ENCODE measurements around the gene CRYBG1.
"Not testable (repeated sequence)": the region's sequence is repeated elsewhere in the genome, so short reads cannot be mapped to it uniquely, and the experiment has no call there.

Gene CRYBG1

GRCh38 chr6:106501960-106502371 is 141.4 kb downstream of the CRYBG1 start:
- Mint-ChIP-seq H3K36me3 (ENCODE audit: low read depth) (no peaks in the 10 kb centered on the region), H3K4me3 (no peak overlapping the region), H3K27ac (peak overlapping the region; percentile 78), H3K4me1 (ENCODE audit: low read depth) (peaks cover 48% of the 10 kb centered on the region), H3K9me3 (no peaks in the 10 kb centered on the region), H3K27me3 (no peaks in the 10 kb centered on the region)
- intact Hi-C loops (cut with micrococcal nuclease): loop anchor here (1.0 kb wide), 1 partner anchor 8 kb away; no protein-coding TSS in a partner anchor

DNA sequence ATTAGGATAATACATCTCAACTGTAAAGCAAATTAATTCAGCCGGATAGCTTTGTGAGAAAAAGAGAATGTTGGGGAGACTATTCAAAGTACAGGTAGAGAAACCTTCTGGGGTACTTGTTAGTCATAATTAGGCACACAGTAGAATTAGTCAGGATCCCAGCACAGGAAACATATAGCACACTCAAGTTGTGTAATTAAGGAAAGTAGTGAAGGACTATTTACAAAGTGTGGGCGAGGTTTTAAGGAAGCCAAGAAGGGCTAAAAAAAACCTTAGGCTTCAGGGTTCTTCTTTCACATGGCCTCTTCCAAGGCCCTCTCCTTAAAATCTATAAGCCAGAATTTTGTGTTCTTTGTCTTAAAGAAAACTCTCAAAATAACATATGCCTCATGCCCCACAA is 142.0 kb downstream of the CRYBG1 start:
- H3K9me3 Mint-ChIP-seq: no peaks in the 10 kb centered on the region
- no peaks in the 10 kb centered on the region for H3K27me3 Mint-ChIP-seq
- no peak overlapping the region for H3K4me3 Mint-ChIP-seq
- intact Hi-C loops (cut with micrococcal nuclease): loop anchor here (1.0 kb wide), 1 partner anchor 8 kb away; no protein-coding TSS in a partner anchor
- no peaks in the 10 kb centered on the region for H3K36me3 Mint-ChIP-seq (ENCODE audit: low read depth)
- peaks cover 43% of the 10 kb centered on the region for H3K4me1 Mint-ChIP-seq (ENCODE audit: low read depth)
- peak overlapping the region; percentile 78 for H3K27ac Mint-ChIP-seq

DNA sequence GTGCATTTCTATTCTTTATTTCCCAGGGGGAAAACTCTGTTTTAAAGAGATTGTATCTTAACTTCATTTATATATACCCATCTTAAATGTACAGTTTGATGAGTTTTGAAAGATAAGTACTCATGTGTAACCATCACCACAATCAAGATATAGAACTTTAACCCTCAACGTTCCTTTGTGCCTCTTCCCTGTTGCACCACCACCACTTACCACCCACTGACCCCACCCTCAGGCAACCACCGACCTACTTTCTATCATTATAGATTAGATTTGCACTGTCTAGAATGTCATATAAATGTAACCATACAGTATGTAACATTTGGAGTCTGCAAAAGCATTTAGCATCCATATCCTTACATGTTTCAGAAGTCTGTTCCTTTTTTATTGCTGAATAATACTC is 147.8 kb downstream of the CRYBG1 start:
- no peaks in the 10 kb centered on the region for H3K27me3 Mint-ChIP-seq
- no peak overlapping the region for H3K4me3 Mint-ChIP-seq
- H3K27ac Mint-ChIP-seq: no peak overlapping the region
- H3K9me3 Mint-ChIP-seq: no peaks in the 10 kb centered on the region
- peaks cover 18% of the 10 kb centered on the region for H3K36me3 Mint-ChIP-seq (ENCODE audit: low read depth)
- intact Hi-C loops (cut with micrococcal nuclease): no loop called here
- H3K4me1 Mint-ChIP-seq (ENCODE audit: low read depth): peaks cover 39% of the 10 kb centered on the region

DNA sequence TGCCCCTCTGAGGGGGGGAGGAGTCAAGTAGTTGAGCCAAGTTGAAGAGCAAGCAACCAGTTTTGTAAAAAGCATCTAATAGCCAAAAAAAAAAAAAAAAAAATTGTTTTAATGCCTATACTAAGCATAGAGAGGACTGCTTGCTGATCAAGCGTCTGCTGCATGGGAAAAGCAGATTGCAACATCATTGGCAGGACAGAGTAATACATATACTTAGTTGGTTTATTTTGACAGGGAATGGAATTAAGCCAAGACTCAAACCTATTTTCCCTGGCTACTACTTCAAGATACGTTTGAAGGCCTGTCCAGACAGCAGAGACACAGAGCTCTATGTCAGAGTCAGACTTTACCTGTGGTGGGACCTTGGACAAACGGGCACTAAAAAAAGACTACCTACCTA is 148.3 kb downstream of the CRYBG1 start:
- Mint-ChIP-seq H3K27ac (no peak overlapping the region), H3K27me3 (no peaks in the 10 kb centered on the region), H3K9me3 (no peaks in the 10 kb centered on the region), H3K4me3 (no peak overlapping the region), H3K36me3 (ENCODE audit: low read depth) (peaks cover 18% of the 10 kb centered on the region), H3K4me1 (ENCODE audit: low read depth) (peaks cover 35% of the 10 kb centered on the region)
- intact Hi-C loops (cut with micrococcal nuclease): no loop called here

GRCh38 chr6:106509420-106510089 is 149.0 kb downstream of the CRYBG1 start:
- Mint-ChIP-seq H3K27ac (peak overlapping the region; percentile 71), H3K4me3 (peak overlapping the region; percentile 86)
- intact Hi-C loops (cut with micrococcal nuclease): loop anchor here (1.0 kb wide), 1 partner anchor 7 kb away; no protein-coding TSS in a partner anchor

DNA sequence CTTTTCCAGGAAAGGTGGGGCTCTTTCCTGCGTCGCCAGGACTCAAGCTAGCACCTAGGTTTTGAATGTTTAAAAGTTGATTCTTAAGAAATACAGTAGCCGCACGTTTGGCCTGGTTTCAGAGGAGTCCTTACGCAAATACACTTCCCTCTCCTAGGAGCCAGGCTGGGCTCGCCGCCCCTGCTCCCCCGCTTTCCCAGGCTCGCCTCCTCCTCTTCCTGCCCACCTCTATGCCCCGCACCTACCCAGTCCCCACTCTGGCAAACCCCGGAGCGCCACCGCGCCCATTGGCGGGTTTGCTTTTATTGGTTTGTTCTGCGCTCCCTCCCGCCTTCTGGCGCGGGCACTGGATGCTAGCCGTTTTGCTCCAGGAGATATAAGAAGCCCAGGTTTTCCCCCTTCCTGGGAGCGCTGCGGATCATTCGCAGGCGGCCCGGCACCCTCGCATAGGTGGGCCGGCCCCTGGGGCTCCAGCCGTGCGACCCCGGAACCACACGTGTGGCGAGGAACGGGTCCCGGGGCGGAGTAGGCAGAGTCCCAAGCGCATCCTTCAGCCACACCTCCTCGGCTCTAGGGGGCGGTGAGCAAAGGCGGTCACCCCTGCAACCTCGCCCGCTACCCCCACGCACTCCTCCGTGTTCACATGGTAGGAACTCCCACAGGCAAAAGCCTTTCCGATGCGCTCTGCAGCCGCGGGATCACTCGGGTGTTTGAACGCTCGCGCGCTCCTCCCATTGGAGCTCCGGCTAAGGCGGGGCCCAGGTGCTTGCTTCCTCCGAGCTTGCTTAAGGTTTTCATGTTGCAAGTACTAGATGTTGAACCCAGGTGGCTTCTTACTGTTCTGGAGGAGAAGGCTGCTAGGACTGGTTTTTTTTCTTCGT is 149.8 kb downstream of the CRYBG1 start:
- H3K27ac Mint-ChIP-seq: peak overlapping the region; percentile 71
- H3K27me3 Mint-ChIP-seq: no peaks in the 10 kb centered on the region
- intact Hi-C loops (cut with micrococcal nuclease): loop anchor here (1.0 kb wide), 1 partner anchor 8 kb away; no protein-coding TSS in a partner anchor
- H3K4me3 Mint-ChIP-seq: peak overlapping the region; percentile 86
- H3K4me1 Mint-ChIP-seq (ENCODE audit: low read depth): peaks cover 44% of the 10 kb centered on the region
- H3K9me3 Mint-ChIP-seq: no peaks in the 10 kb centered on the region
- H3K36me3 Mint-ChIP-seq (ENCODE audit: low read depth): peaks cover 18% of the 10 kb centered on the region

More at GRCh38 chr6:106509420-106510089, 149.0 kb downstream of the CRYBG1 start:
- Mint-ChIP-seq H3K27me3 (no peaks in the 10 kb centered on the region), H3K4me1 (ENCODE audit: low read depth) (peaks cover 40% of the 10 kb centered on the region), H3K36me3 (ENCODE audit: low read depth) (peaks cover 18% of the 10 kb centered on the region), H3K9me3 (no peaks in the 10 kb centered on the region)

GRCh38 chr6:106511288-106512047 is 151.0 kb downstream of the CRYBG1 start:
- H3K4me1 Mint-ChIP-seq (ENCODE audit: low read depth): peaks cover 54% of the 10 kb centered on the region

GRCh38 chr6:106512048-106512967 is 151.8 kb downstream of the CRYBG1 start:
- peaks cover 18% of the 10 kb centered on the region for H3K36me3 Mint-ChIP-seq (ENCODE audit: low read depth)
- peak overlapping the region; percentile 96 for H3K27ac Mint-ChIP-seq
- no peaks in the 10 kb centered on the region for H3K9me3 Mint-ChIP-seq
- peaks cover 60% of the 10 kb centered on the region for H3K4me1 Mint-ChIP-seq (ENCODE audit: low read depth)
- H3K27me3 Mint-ChIP-seq: no peaks in the 10 kb centered on the region
- peak overlapping the region; percentile 86 for H3K4me3 Mint-ChIP-seq
- intact Hi-C loops (cut with micrococcal nuclease): loop anchor here (1.0 to 2.0 kb wide), 3 partner anchors 9 to 64 kb away; no protein-coding TSS in a partner anchor

More at GRCh38 chr6:106511288-106512047, 151.0 kb downstream of the CRYBG1 start:
- H3K9me3 Mint-ChIP-seq: no peaks in the 10 kb centered on the region
- intact Hi-C loops (cut with micrococcal nuclease): loop anchor here (1.0 to 2.0 kb wide), 3 partner anchors 10 to 63 kb away; no protein-coding TSS in a partner anchor
- peaks cover 18% of the 10 kb centered on the region for H3K36me3 Mint-ChIP-seq (ENCODE audit: low read depth)
- peak overlapping the region; percentile 96 for H3K27ac Mint-ChIP-seq
- H3K27me3 Mint-ChIP-seq: no peaks in the 10 kb centered on the region
- H3K4me3 Mint-ChIP-seq: peak overlapping the region; percentile 86

DNA sequence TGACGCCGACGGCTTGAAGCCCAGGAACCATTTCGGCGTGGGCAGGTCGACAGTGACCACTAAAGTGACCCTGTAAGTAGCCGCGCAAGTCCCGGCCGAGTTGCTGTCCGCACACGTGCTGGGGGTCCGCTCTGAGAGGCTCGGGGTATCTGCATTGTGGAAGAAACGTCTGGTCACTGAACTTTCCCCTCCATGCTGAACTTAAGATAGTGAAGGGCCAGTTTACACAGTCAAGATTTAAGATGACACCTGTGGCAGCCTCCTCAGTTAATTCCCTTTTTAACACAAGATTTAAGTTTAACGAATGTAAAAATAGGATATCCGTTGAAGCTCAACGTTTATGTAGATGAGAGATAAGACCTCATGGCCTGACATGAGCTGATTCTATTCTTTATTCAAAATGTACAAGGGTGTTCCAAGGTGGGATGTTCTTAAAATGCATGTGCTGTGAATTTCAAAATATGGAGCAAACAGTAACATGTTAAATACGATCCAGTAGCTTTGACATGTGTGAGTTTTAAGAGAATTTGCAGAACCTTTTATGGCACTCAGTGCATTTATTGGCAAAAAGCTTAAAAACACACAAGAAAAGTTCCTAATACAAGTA is 152.6 kb downstream of the CRYBG1 start:
- no peaks in the 10 kb centered on the region for H3K9me3 Mint-ChIP-seq
- H3K4me3 Mint-ChIP-seq: peak overlapping the region; percentile 86

DNA sequence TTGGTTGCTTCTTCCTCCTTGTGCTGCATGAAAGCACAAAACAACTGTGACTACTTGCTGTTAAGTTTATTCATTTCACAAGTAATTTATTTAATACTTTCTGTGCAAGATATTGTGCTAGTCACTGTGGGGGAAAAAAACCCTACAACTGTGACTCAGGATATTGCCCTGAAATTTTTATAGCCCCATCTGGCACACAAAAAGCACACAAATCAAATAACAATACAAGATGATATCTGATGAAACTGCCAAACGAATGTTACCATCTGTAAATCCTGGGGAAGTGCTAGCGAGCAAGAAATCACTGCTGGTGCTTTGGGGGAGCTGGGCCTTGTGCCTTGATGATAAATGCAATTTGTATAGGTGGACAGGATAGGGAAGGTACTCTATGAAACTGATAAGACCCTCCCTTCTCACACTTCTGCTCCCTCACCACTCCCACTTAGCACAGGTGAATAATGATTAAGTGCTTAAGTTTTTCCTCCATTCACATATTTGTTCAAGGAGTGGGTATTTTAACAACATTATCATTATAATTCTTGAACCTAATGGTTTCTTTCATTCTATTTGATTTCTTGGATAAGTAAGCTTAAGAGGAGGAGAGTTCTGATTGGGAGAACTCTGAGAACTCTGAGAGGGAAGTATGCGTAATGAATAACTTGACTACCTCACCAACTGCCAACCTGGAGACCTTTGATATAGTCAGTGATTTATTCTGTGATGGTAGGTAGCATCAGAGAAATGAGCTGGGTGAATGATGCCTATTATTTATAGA is 153.5 kb downstream of the CRYBG1 start:
- Mint-ChIP-seq H3K9me3 (no peaks in the 10 kb centered on the region), H3K4me3 (peak overlapping the region; percentile 86), H3K4me1 (ENCODE audit: low read depth) (peaks cover 58% of the 10 kb centered on the region), H3K27ac (peak overlapping the region; percentile 96), H3K27me3 (no peaks in the 10 kb centered on the region), H3K36me3 (ENCODE audit: low read depth) (peaks cover 18% of the 10 kb centered on the region)
- intact Hi-C loops (cut with micrococcal nuclease): loop anchor here (2.0 kb wide), 2 partner anchors 33 to 65 kb away; no protein-coding TSS in a partner anchor

More for the DNA sequence above, 152.6 kb downstream of the CRYBG1 start:
- H3K27me3 Mint-ChIP-seq: no peaks in the 10 kb centered on the region
- intact Hi-C loops (cut with micrococcal nuclease): loop anchor here (1.0 to 2.0 kb wide), 3 partner anchors 8 to 64 kb away; no protein-coding TSS in a partner anchor
- H3K4me1 Mint-ChIP-seq (ENCODE audit: low read depth): peaks cover 60% of the 10 kb centered on the region
- peak overlapping the region; percentile 96 for H3K27ac Mint-ChIP-seq
- H3K36me3 Mint-ChIP-seq (ENCODE audit: low read depth): peaks cover 18% of the 10 kb centered on the region

DNA sequence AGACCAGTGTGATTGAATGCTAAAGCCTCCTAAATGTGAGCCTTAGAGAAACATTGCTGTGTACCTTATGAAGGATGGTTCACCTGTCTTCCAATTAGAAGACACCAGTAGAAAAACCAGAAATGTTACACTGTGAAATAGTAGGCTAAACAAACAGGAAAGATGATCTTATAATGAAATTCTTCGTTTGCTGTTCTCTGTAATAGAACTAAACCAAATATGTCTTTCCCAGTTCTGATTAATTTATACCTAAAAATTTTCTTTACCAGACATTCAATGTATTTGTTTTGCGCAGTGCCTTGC is 154.0 kb downstream of the CRYBG1 start:
- H3K27ac Mint-ChIP-seq: peak overlapping the region; percentile 96
- intact Hi-C loops (cut with micrococcal nuclease): no loop called here
- H3K9me3 Mint-ChIP-seq: no peaks in the 10 kb centered on the region
- no peaks in the 10 kb centered on the region for H3K27me3 Mint-ChIP-seq
- H3K36me3 Mint-ChIP-seq (ENCODE audit: low read depth): peaks cover 18% of the 10 kb centered on the region
- H3K4me3 Mint-ChIP-seq: peak overlapping the region; percentile 40
- H3K4me1 Mint-ChIP-seq (ENCODE audit: low read depth): peaks cover 61% of the 10 kb centered on the region

- H3K36me3 Mint-ChIP-seq (ENCODE audit: low read depth): peaks cover 22% of the 10 kb centered on the region
- peaks cover 61% of the 10 kb centered on the region for H3K4me1 Mint-ChIP-seq (ENCODE audit: low read depth)
- intact Hi-C loops (cut with micrococcal nuclease); H3K27me3 Mint-ChIP-seq; H3K9me3 Mint-ChIP-seq; H3K4me3 Mint-ChIP-seq: not testable (repeated sequence)
- peak overlapping the region; percentile 77 for H3K27ac Mint-ChIP-seq
Observed at GRCh38 chr6:106515582-106515981, 155.1 kb downstream of the CRYBG1 start.
